CD14-positive monocyte (primary cell): ENCODE measurements around the gene BANK1. TPM values are rescaled to one million over a fixed set of nuclear protein-coding genes. Genes with fewer than 3 reads are reported as not detected.

ENCODE experiments used
- DNase-seq, 3 donors: peaks; one replicate each; pipeline ENCODE4 v3.0.0-alpha.2; 2011 to 2022
- H2AFZ ChIP-seq: 2 replicates; pipeline ENCODE4 v1.6.0; 2012; ENCODE audit warnings: mild to moderate bottlenecking, low read depth, low read length, inconsistent platforms; ENCODE audit not compliant: insufficient read depth, poor library complexity, severe bottlenecking
- H3K27ac ChIP-seq, 2 donors: 1 replicate in 1 of 2; 2 replicates in 1 of 2; pipeline ENCODE4 v1.5.1; 2012 to 2013; ENCODE audit warnings: low read length in 2 of 2, control low read depth in 1 of 2, inconsistent platforms in 1 of 2, low read depth in 1 of 2, mild to moderate bottlenecking in 1 of 2
- H3K27me3 ChIP-seq, 2 donors: one replicate each; pipeline versions ENCODE4 v1.6.0 to v1.6.1; 2011 to 2013; ENCODE audit warnings: low read length in 2 of 2; ENCODE audit not compliant: control insufficient read depth in 2 of 2, insufficient read depth in 2 of 2
- H3K36me3 ChIP-seq, 2 donors: replicated peaks in 1 of 2; 1 replicate in 1 of 2; 2 replicates in 1 of 2; pipeline versions ENCODE4 v1.5.1 to v1.6.1; 2012 to 2013; ENCODE audit warnings: low read length in 2 of 2, control low read depth in 1 of 2, inconsistent platforms in 1 of 2, mild to moderate bottlenecking in 1 of 2; ENCODE audit not compliant: insufficient read depth in 2 of 2, control insufficient read depth in 1 of 2
- H3K4me1 ChIP-seq, 2 donors: 1 replicate in 1 of 2; 2 replicates in 1 of 2; pipeline versions ENCODE4 v1.5.1 to v1.6.1; 2012 to 2013; ENCODE audit warnings: low read length in 2 of 2, control low read depth in 1 of 2, inconsistent platforms in 1 of 2, mild to moderate bottlenecking in 1 of 2, moderate library complexity in 1 of 2; ENCODE audit not compliant: insufficient read depth in 2 of 2, control insufficient read depth in 1 of 2
- H3K4me2 ChIP-seq: replicated peaks from 2 replicates; pipeline ENCODE3; 2012; ENCODE audit warnings: low read length, moderate library complexity, mild to moderate bottlenecking; ENCODE audit not compliant: poor library complexity, severe bottlenecking; ENCODE audit errors: extremely low read depth
- H3K4me3 ChIP-seq, 3 experiments: fragments of 200-600 bp in 1 of 3; sonication (generic) in 1 of 3; replicated peaks in 1 of 3; 1 replicate in 2 of 3; 2 replicates in 1 of 3; pipeline ENCODE4 v1.5.1; 2011 to 2013; ENCODE audit warnings: low read length in 3 of 3, mild to moderate bottlenecking in 3 of 3, control low read depth in 2 of 3, low read depth in 2 of 3, inconsistent platforms in 1 of 3, moderate library complexity in 1 of 3
- H3K79me2 ChIP-seq: 2 replicates; pipeline ENCODE4 v1.6.0; 2012; ENCODE audit warnings: mild to moderate bottlenecking, control low read depth, inconsistent platforms, low read length, moderate library complexity; ENCODE audit not compliant: insufficient read depth
- H3K9ac ChIP-seq: 2 replicates; pipeline ENCODE4 v1.6.0; 2017; ENCODE audit warnings: low read length, mild to moderate bottlenecking; ENCODE audit not compliant: insufficient read depth, poor library complexity, severe bottlenecking
- H3K9me3 ChIP-seq, 2 donors: replicated peaks in 1 of 2; 1 replicate in 1 of 2; 2 replicates in 1 of 2; pipeline versions ENCODE4 v1.5.1 to v1.6.1; 2012 to 2013; ENCODE audit warnings: low read length in 2 of 2, control low read depth in 1 of 2; ENCODE audit not compliant: control insufficient read depth in 1 of 2, insufficient read depth in 1 of 2
- H4K20me1 ChIP-seq: 2 replicates; pipeline ENCODE4 v1.6.0; 2012; ENCODE audit warnings: mild to moderate bottlenecking, low read length, control low read depth, moderate library complexity; ENCODE audit not compliant: insufficient read depth
- H3K27ac Mint-ChIP-seq, 7 donors: one replicate each; pipeline ENCODE4 v1.8.0; 2020; ENCODE audit warnings: mild to moderate bottlenecking in 7 of 7, mixed read lengths in 7 of 7, moderate library complexity in 6 of 7, inconsistent platforms in 2 of 7
- H3K27me3 Mint-ChIP-seq, 3 donors: one replicate each; pipeline ENCODE4 v1.8.0; 2021 to 2022; ENCODE audit warnings: low read depth in 3 of 3, mild to moderate bottlenecking in 3 of 3, mixed read lengths in 3 of 3, moderate library complexity in 3 of 3, inconsistent platforms in 1 of 3
- H3K36me3 Mint-ChIP-seq, 2 donors: one replicate each; pipeline ENCODE4 v1.8.0; 2020; ENCODE audit warnings: mixed read lengths in 2 of 2, inconsistent platforms in 1 of 2, mild to moderate bottlenecking in 1 of 2
- H3K4me1 Mint-ChIP-seq: one replicate; pipeline ENCODE4 v1.8.0; 2020; ENCODE audit warnings: mild to moderate bottlenecking, mixed read lengths
- H3K4me3 Mint-ChIP-seq, 2 donors: one replicate each; pipeline ENCODE4 v1.8.0; 2020; ENCODE audit warnings: mild to moderate bottlenecking in 2 of 2, mixed read lengths in 2 of 2, moderate library complexity in 1 of 2
- H3K9me3 Mint-ChIP-seq, 7 donors: one replicate each; pipeline ENCODE4 v1.8.0; 2020 to 2022; ENCODE audit warnings: mixed read lengths in 7 of 7, mild to moderate bottlenecking in 6 of 7, moderate library complexity in 6 of 7, inconsistent platforms in 2 of 7
- CTCF ChIP-seq: fragments of 200-600 bp; IDR thresholded peaks from one replicate; pipeline ENCODE4 v1.8.0; 2022; ENCODE audit warnings: antibody characterized with exemption, mild to moderate bottlenecking
- WGBS: methylation state at CpG from one replicate; pipeline ENCODE4 v1.1.5; 2013; ENCODE audit warnings: missing lambda C conversion rate; ENCODE audit not compliant: insufficient coverage; 5-methylcytosine and 5-hydroxymethylcytosine counted together
- intact Hi-C, 2 donors: fragments of 100-400 bp; cut with micrococcal nuclease; formaldehyde crosslinking; loops; one replicate each; pipeline versions ENCODE4 v1.15.0 to v1.15.1; 2023
- polyA plus RNA-seq, 3 donors: library from polyadenylated mRNA; depleted of rRNA in 1 of 3; unstranded in 2 of 3; stranded (reverse) in 1 of 3; fragments of 300-500 nt in 2 of 3; fragments of >200 nt in 1 of 3; fragmentation: Illumina TruSeq in 2 of 3; gene quantifications; 1 replicate in 2 of 3; 2 replicates in 1 of 3; pipeline ENCODE4 v1.2.3, GENCODE V29; 2012 to 2021

BANK1 gene
- polyA plus RNA-seq, 3 donors, result 2.6 to 5.2 (median 2.9) TPM

DNA sequence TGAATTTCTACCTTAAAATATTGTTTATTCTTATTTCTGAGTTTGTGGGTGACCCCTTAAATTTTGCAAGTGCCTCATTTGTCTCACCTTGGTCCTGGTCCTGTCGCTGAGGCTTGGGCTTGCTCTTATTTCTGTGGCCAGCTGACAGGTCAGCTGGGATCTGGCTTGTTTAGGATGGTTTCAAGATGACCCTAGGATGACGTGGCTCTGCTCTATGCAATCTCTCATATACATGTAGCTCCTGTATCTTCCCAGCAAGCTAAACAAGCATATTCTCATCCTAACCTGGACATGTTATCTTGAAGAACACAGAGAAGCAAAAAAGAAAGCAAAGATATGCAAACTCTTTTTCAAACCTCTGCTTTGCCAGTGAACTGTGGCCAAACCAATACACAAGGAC is 158.4 kb downstream of the BANK1 start:
- intact Hi-C loops, result no loop called here
- no peak for TF ChIP-seq CTCF
- H3K9ac ChIP-seq, result no peak overlapping the region
- Mint-ChIP-seq H3K4me1 (no peaks in the 10 kb centered on the region), H3K27me3 (no peaks in the 10 kb centered on the region), H3K27ac (no peak overlapping the region), H3K9me3 (peaks cover 0 to 1% (median 0%) of the 10 kb centered on the region in 7 donors), H3K4me3 (no peak overlapping the region), H3K36me3 (no peaks in the 10 kb centered on the region)
- no peaks in the 10 kb centered on the region for H4K20me1 ChIP-seq
- no peaks in the 10 kb centered on the region for H3K27me3 ChIP-seq
- H3K36me3 ChIP-seq, result no peaks in the 10 kb centered on the region
- H3K9me3 ChIP-seq, result no peaks in the 10 kb centered on the region
- H3K79me2 ChIP-seq, result no peaks in the 10 kb centered on the region
- no peaks in the 10 kb centered on the region for H3K4me1 ChIP-seq
- H3K4me3 ChIP-seq, result no peak overlapping the region
- 100% methylated on average over 1 of the region's 2 CpGs for WGBS
- no peak overlapping the region for H3K4me2 ChIP-seq
- no peak for DNase-seq
- no peak overlapping the region for H3K27ac ChIP-seq
- no peak overlapping the region for H2AFZ ChIP-seq

- no peak overlapping the region for H3K27ac Mint-ChIP-seq
- Histone ChIP-seq H3K79me2 (no peaks in the 10 kb centered on the region), H3K4me3 (no peak overlapping the region), H3K4me2 (no peak overlapping the region), H3K4me1 (no peaks in the 10 kb centered on the region), H3K9me3 (no peaks in the 10 kb centered on the region), H4K20me1 (no peaks in the 10 kb centered on the region), H3K27me3 (no peaks in the 10 kb centered on the region), H2AFZ (no peak overlapping the region), H3K36me3 (no peaks in the 10 kb centered on the region), H3K27ac (no peak overlapping the region), H3K9ac (no peak overlapping the region)
- H3K4me3 Mint-ChIP-seq, result no peak overlapping the region
- peaks cover 0 to 1% (median 0%) of the 10 kb centered on the region in 7 donors for H3K9me3 Mint-ChIP-seq
- intact Hi-C loops, result no loop called here
- no peak for DNase-seq
- no peaks in the 10 kb centered on the region for H3K27me3 Mint-ChIP-seq
- WGBS, result no CpG with 5 or more reads among the region's 3 CpGs
- TF ChIP-seq CTCF, result no peak
- no peaks in the 10 kb centered on the region for H3K4me1 Mint-ChIP-seq
- H3K36me3 Mint-ChIP-seq, result no peaks in the 10 kb centered on the region
These were observed 159.9 kb downstream of the BANK1 start for GRCh38 chr4:101950258-101950979.
